Measurements from ENCODE around the gene KAT2A.

KAT2A gene

GRCh38 chr17:42120770-42121769, at the start of gene KAT2A:
Gene KAT2A, minus strand, starts transcription at chr17:42121367. Its CDS starts 63 bp downstream, at chr17:42121304.
- Histone ChIP-seq H3K27ac (ENCODE audit: low read depth, low read length) (peak within 1 kb of the TSS; percentile 19), H3K4me3 (ENCODE audit: low read depth in 1 of 2, low read length in 2 of 2) (peak within 1 kb of the TSS; percentile 65 to 67), H3K9ac (ENCODE audit: low read length) (no peak within 1 kb of the TSS), H3K4me1 (ENCODE audit: insufficient read depth, low read length) (peaks cover 20% of the 10 kb centered on the region), H3K9me3 (ENCODE audit: low read length) (no peaks in the 10 kb centered on the region), H3K36me3 (ENCODE audit: insufficient read depth, low read length) (peaks cover 34% of the 10 kb centered on the region), H3K27me3 (ENCODE audit: control insufficient read depth in 1 of 2, insufficient read depth in 2 of 2, low read length in 2 of 2) (no peaks in the 10 kb centered on the region)

DNA sequence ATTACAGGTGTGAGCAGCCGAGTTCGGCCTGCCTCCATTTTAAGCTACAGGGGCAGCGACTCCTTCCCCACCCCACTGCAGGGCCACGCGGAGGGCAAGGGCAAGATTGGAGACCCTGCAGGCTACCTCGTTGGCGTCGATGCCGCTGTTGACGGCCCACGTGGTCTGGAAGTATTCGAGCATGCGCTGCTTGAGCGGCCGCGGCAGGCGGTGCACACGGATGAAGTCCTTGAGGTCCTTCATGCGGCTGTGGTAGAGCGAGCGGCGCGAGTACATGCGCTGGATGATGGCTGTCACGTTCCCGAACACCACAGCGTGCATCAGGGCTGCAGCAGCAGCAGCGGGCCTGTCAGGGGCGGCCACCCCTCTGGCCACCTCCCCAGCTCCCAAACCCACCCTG, 48.2 kb upstream of the KAT2A start:
- Histone ChIP-seq H3K4me1 (ENCODE audit: insufficient read depth, low read length) (no peaks in the 10 kb centered on the region), H3K9me3 (ENCODE audit: low read length) (no peaks in the 10 kb centered on the region), H3K27me3 (ENCODE audit: control insufficient read depth in 1 of 2, insufficient read depth in 2 of 2, low read length in 2 of 2) (no peaks in the 10 kb centered on the region), H3K9ac (ENCODE audit: low read length) (no peak overlapping the region), H3K27ac (ENCODE audit: low read depth, low read length) (no peak overlapping the region), H3K4me3 (ENCODE audit: low read depth in 1 of 2, low read length in 2 of 2) (no peak overlapping the region), H3K36me3 (ENCODE audit: insufficient read depth, low read length) (no peaks in the 10 kb centered on the region)

DNA sequence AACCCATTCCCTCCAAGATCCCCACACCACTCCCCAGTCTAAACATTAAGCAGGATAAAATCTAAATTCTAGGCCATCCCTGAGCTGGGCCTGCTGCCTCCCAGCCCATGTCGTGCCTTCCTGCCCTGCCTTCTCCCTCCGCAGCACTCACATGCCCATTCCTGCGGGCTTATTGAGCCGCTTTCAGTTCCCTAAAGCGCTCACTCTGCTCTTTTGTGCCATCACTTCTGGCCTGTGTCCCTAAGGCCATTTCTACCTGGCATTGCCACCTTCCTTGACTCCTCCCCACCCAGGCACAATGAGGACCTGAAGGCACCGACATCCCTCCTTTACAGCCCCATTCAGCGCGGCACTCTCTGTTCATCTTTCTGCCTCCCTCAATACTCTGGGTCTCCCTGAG, 46.6 kb upstream of the KAT2A start:
- Histone ChIP-seq H3K27me3 (ENCODE audit: control insufficient read depth in 1 of 2, insufficient read depth in 2 of 2, low read length in 2 of 2) (no peaks in the 10 kb centered on the region), H3K9me3 (ENCODE audit: low read length) (no peaks in the 10 kb centered on the region), H3K4me1 (ENCODE audit: insufficient read depth, low read length) (no peaks in the 10 kb centered on the region), H3K27ac (ENCODE audit: low read depth, low read length) (no peak overlapping the region), H3K4me3 (ENCODE audit: low read depth in 1 of 2, low read length in 2 of 2) (no peak overlapping the region), H3K9ac (ENCODE audit: low read length) (no peak overlapping the region), H3K36me3 (ENCODE audit: insufficient read depth, low read length) (no peaks in the 10 kb centered on the region)

- Histone ChIP-seq H3K4me3 (ENCODE audit: low read depth in 1 of 2, low read length in 2 of 2) (no peak overlapping the region), H3K27me3 (ENCODE audit: control insufficient read depth in 1 of 2, insufficient read depth in 2 of 2, low read length in 2 of 2) (no peaks in the 10 kb centered on the region), H3K36me3 (ENCODE audit: insufficient read depth, low read length) (no peaks in the 10 kb centered on the region), H3K9ac (ENCODE audit: low read length) (no peak overlapping the region), H3K27ac (ENCODE audit: low read depth, low read length) (no peak overlapping the region), H3K9me3 (ENCODE audit: low read length) (no peaks in the 10 kb centered on the region), H3K4me1 (ENCODE audit: insufficient read depth, low read length) (no peaks in the 10 kb centered on the region)
Measured at GRCh38 chr17:42166196-42166763, 45.1 kb upstream of the KAT2A start.

DNA sequence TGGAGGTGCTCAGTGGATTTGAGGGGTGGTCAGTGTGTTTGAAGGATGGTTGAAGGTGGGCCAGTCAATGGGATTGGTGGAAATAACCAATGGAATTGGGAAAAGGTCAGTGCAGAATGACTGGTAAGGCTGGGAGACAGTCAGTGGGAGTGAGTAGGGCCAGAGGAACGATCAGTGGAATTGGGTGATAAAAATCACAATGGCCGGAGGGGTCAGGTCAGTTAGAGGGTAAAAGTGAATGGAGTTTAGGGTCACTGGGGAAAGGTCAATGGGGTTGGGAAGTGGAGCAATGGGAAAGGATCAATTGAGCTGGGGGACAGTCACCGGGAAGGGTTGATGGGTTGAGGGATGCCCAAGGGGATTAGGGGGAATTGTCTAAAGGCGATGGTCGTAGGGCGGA, 44.6 kb upstream of the KAT2A start:
- H3K36me3 ChIP-seq (ENCODE audit: insufficient read depth, low read length): no peaks in the 10 kb centered on the region
- H3K9me3 ChIP-seq (ENCODE audit: low read length): no peaks in the 10 kb centered on the region
- no peaks in the 10 kb centered on the region for H3K4me1 ChIP-seq (ENCODE audit: insufficient read depth, low read length)
- no peak overlapping the region for H3K27ac ChIP-seq (ENCODE audit: low read depth, low read length)
- H3K27me3 ChIP-seq (ENCODE audit: control insufficient read depth in 1 of 2, insufficient read depth in 2 of 2, low read length in 2 of 2): no peaks in the 10 kb centered on the region
- no peak overlapping the region for H3K4me3 ChIP-seq (ENCODE audit: low read depth in 1 of 2, low read length in 2 of 2)
- H3K9ac ChIP-seq (ENCODE audit: low read length): no peak overlapping the region

DNA sequence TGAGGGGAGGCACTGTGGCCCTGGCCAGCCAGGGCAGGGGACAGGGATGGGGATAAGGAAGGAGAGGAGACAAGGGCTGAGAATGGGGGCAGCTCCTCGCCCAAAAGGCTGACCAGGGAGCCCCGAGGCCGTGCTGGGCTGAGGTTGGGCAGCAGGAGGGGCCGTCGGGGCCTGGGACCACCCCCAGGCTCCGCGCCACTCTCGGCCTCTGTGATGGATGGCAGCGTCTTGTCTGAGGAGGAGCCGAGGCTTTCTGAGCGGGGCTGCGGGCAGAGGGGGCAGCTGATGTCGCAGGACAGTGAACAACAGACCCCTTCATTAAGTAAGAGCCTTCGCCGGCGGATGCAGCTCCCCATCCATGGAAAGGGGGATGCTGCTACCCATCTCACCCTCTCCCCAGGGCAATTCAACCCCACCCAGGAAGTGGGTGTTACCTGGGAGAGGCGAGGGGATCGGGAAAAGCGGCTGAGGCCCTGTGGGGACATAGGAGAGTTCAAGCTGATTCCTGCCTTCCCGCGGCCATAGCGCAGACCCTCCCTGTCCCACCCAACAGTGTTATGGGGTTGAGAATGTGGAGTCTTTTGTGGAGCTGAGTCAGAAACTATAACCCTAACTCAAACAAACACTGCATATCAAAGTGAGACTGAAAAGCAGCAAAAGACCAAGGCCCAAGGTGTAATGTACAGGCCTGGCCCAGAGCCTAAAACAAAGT, 42.7 kb upstream of the KAT2A start:
- Histone ChIP-seq H3K36me3 (ENCODE audit: insufficient read depth, low read length) (no peaks in the 10 kb centered on the region), H3K4me3 (ENCODE audit: low read depth in 1 of 2, low read length in 2 of 2) (no peak overlapping the region), H3K27me3 (ENCODE audit: control insufficient read depth in 1 of 2, insufficient read depth in 2 of 2, low read length in 2 of 2) (no peaks in the 10 kb centered on the region), H3K9ac (ENCODE audit: low read length) (no peak overlapping the region), H3K27ac (ENCODE audit: low read depth, low read length) (no peak overlapping the region), H3K9me3 (ENCODE audit: low read length) (no peaks in the 10 kb centered on the region), H3K4me1 (ENCODE audit: insufficient read depth, low read length) (no peaks in the 10 kb centered on the region)

DNA sequence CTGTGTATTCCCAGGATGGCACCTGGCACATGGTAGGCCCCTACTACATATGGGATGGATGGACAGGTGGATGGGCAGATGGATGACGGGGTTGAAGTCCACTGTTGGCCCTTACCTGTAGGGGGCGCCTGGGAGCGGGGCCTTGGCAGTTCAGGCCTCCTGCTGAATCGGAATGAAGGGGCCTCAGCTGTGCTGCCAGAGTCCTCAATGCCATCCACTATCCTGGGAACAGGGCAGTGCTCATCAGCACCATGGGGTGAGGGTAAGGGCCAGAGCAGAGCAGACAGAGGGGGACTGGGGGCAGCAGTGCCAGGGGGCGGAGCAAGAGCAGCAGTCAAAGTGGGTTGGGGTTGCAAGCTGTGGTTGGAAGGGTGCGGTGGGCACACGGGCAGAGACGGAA, 41.9 kb upstream of the KAT2A start:
- Histone ChIP-seq H3K36me3 (ENCODE audit: insufficient read depth, low read length) (no peaks in the 10 kb centered on the region), H3K9ac (ENCODE audit: low read length) (no peak overlapping the region), H3K27me3 (ENCODE audit: control insufficient read depth in 1 of 2, insufficient read depth in 2 of 2, low read length in 2 of 2) (no peaks in the 10 kb centered on the region), H3K4me3 (ENCODE audit: low read depth in 1 of 2, low read length in 2 of 2) (no peak overlapping the region), H3K4me1 (ENCODE audit: insufficient read depth, low read length) (no peaks in the 10 kb centered on the region), H3K27ac (ENCODE audit: low read depth, low read length) (no peak overlapping the region), H3K9me3 (ENCODE audit: low read length) (no peaks in the 10 kb centered on the region)

DNA sequence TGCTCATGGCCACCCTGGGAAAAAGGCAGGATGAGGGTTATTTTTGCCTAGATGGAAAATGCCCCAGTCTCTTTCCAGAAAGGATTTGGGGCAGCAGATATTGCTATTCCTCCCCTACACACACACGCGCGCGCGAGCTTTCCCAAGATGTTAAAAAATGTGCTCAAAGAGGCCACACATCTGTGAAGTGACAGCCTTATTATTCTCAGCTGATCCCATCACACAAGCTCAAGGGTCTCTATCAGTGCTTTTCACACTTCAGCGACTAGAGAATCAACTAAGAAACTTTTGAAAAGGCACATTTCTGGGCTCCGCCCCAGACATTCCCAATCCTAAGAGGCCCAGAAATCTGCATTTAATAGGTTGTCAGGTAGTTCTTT, 39.4 kb upstream of the KAT2A start:
- Histone ChIP-seq H3K27ac (ENCODE audit: low read depth, low read length) (no peak overlapping the region), H3K36me3 (ENCODE audit: insufficient read depth, low read length) (no peaks in the 10 kb centered on the region), H3K9me3 (ENCODE audit: low read length) (no peaks in the 10 kb centered on the region), H3K27me3 (ENCODE audit: control insufficient read depth in 1 of 2, insufficient read depth in 2 of 2, low read length in 2 of 2) (no peaks in the 10 kb centered on the region), H3K4me1 (ENCODE audit: insufficient read depth, low read length) (no peaks in the 10 kb centered on the region), H3K9ac (ENCODE audit: low read length) (no peak overlapping the region), H3K4me3 (ENCODE audit: low read depth in 1 of 2, low read length in 2 of 2) (no peak overlapping the region)

GRCh38 chr17:42159796-42160530, 38.8 kb upstream of the KAT2A start:
- Histone ChIP-seq H3K27me3 (ENCODE audit: control insufficient read depth in 1 of 2, insufficient read depth in 2 of 2, low read length in 2 of 2) (no peaks in the 10 kb centered on the region), H3K4me1 (ENCODE audit: insufficient read depth, low read length) (no peaks in the 10 kb centered on the region), H3K36me3 (ENCODE audit: insufficient read depth, low read length) (no peaks in the 10 kb centered on the region), H3K4me3 (ENCODE audit: low read depth in 1 of 2, low read length in 2 of 2) (no peak overlapping the region), H3K9ac (ENCODE audit: low read length) (no peak overlapping the region), H3K27ac (ENCODE audit: low read depth, low read length) (no peak overlapping the region), H3K9me3 (ENCODE audit: low read length) (no peaks in the 10 kb centered on the region)

- H3K36me3 ChIP-seq (ENCODE audit: insufficient read depth, low read length): no peaks in the 10 kb centered on the region
- peaks cover 16% of the 10 kb centered on the region for H3K4me1 ChIP-seq (ENCODE audit: insufficient read depth, low read length)
- H3K9ac ChIP-seq (ENCODE audit: low read length): no peak overlapping the region
- H3K4me3 ChIP-seq (ENCODE audit: low read depth in 1 of 2, low read length in 2 of 2): peak overlapping the region; percentile 44 to 54
- H3K27me3 ChIP-seq (ENCODE audit: control insufficient read depth in 1 of 2, insufficient read depth in 2 of 2, low read length in 2 of 2): no peaks in the 10 kb centered on the region
- H3K27ac ChIP-seq (ENCODE audit: low read depth, low read length): no peak overlapping the region
- H3K9me3 ChIP-seq (ENCODE audit: low read length): no peaks in the 10 kb centered on the region
Measured at GRCh38 chr17:42155614-42156045, 34.5 kb upstream of the KAT2A start.

Data from muscle layer of colon (tissue), 2 donors.